H1 (cell line): ENCODE measurements around the gene C5AR2. TPM values are rescaled to one million over a fixed set of nuclear protein-coding genes. Genes with fewer than 3 reads are reported as not detected.

Source experiments
- CEBPB ChIP-seq: IDR thresholded peaks from 2 replicates; pipeline ENCODE4 v1.6.1; 2012; ENCODE audit warnings: low read depth, low read length
- EP300 ChIP-seq, 2 experiments: IDR thresholded peaks; 1 replicate in 1 of 2; 2 replicates in 1 of 2; pipeline ENCODE4 v1.6.1; 2011 to 2012; ENCODE audit warnings: low read depth in 2 of 2, low read length in 2 of 2, mild to moderate bottlenecking in 2 of 2, borderline replicate concordance in 1 of 2, inconsistent platforms in 1 of 2, moderate library complexity in 1 of 2
- FOSL1 ChIP-seq: IDR thresholded peaks from 2 replicates; pipeline ENCODE4 v1.6.1; 2011; ENCODE audit warnings: mild to moderate bottlenecking, low read depth, low read length, moderate library complexity; ENCODE audit not compliant: insufficient read depth
- RNF2 ChIP-seq: fragments of 200-900, 300-1000 bp; sonication (generic); IDR thresholded peaks from 2 replicates; pipeline ENCODE4 v1.7.1; 2016; ENCODE audit warnings: borderline replicate concordance, low read depth, mild to moderate bottlenecking, antibody characterized with exemption, low read length; ENCODE audit not compliant: poor library complexity, severe bottlenecking; ENCODE audit errors: missing control alignments
- SP4 ChIP-seq: IDR thresholded peaks from 2 replicates; pipeline ENCODE4 v1.6.1; 2012; ENCODE audit warnings: low read length, inconsistent platforms
- polyA plus RNA-seq, 7 experiments: library from polyadenylated mRNA; depleted of rRNA in 3 of 7; stranded (reverse) in 5 of 7; unstranded in 2 of 7; fragments of >200 nt in 5 of 7; fragments of 200-250 nt in 2 of 7; gene quantifications; 1 replicate in 5 of 7; 2 replicates in 1 of 7; 4 replicates in 1 of 7; pipeline versions ENCODE4 v1.2.1 to v1.2.3, GENCODE V29; 2011 to 2013; ENCODE audit warnings: missing spikeins in 2 of 7, mixed read lengths in 2 of 7
- total RNA-seq: library from RNA; stranded (reverse); fragmentation: NEBNext Ultra II Directional; extraction: Animal tissue kit (Norgen Biotek cat#: 25700); gene quantifications from 2 replicates; pipeline ENCODE4 v1.2.1, GENCODE V29; 2021

Gene C5AR2
- total and polyA plus RNA-seq, 2 of the 8 experiments (the other 6 are each of a cell fraction or from before 2014, with no cell fraction given) = 0.08 to 0.15 TPM

GRCh38 chr19:47356900-47357299 lies 24.9 kb downstream of the C5AR2 start (continued):
- no peak for TF ChIP-seq RNF2
- no peak for TF ChIP-seq SP4
- TF ChIP-seq EP300 (IDR thresholded peaks at IDR 0.05; ENCODE audit: borderline replicate concordance in 1 of 2, low read depth in 2 of 2, low read length in 2 of 2) = no peak
- no peak for TF ChIP-seq CEBPB
- TF ChIP-seq FOSL1 = no peak
